ENCODE data around the gene ESCO1.
"Not testable (repeated sequence)": the region's sequence is repeated elsewhere in the genome, so short reads cannot be mapped to it uniquely, and the experiment has no call there.

ESCO1 gene

DNA sequence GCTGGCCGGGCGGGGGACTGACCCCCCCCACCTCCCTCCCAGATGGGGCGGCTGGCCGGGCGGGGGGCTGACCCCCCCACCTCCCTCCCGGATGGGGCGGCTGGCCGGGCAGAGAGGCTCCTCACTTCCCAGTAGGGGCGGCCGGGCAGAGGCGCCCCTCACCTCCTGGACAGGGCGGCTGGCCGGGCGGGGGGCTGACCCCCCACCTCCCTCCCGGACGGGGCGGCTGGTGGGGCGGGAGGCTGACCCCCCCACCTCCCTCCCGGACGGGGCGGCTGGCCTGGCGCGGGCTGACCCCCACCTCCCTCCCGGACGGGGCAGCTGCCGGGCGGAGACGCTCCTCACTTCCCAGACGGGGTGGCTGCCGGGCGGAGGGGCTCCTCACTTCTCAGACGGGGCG, 8.1 kb downstream of the ESCO1 start:
- DNase-seq (ENCODE audit: low read depth) = not testable (repeated sequence)

DNA sequence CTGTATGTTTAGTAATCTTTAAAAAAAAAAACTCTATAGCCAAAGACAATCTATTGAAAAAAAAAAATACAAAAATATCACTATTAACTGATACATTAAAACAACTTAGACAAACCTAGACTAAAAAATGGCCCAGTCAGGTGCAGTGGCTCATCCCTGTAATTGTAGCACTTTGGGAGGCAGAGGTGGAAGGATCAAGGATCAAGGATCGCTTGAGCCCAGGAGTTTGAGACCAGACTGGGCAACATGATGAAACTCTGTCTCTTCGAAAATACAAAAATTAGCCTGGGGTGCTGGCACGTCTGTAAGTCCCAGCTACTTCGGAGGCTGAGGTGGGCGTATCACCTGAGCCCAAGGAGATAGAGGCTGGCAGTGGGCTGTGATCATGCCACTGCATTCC, 16.1 kb downstream of the ESCO1 start:
- DNase-seq (ENCODE audit: low read depth) = no peak

DNA sequence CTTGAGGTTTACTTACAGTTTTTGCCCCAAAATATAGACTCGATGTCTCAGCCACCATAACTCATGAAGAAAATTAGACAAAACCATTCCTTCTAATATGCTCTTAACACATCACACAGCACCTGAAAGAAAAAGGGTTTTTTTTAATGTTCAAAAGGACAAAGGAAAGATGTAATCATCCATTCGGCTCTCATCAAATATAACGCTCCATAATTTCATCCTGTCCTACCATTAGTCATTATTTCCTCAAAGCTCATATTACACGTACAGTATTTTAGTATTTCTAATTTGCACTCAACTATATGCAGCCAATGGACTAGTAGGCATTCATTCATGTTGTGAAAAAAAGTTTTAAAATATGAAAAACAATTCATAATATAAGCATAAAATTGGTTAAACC, 24.8 kb downstream of the ESCO1 start:
- DNase-seq (ENCODE audit: low read depth) = no peak

DNA sequence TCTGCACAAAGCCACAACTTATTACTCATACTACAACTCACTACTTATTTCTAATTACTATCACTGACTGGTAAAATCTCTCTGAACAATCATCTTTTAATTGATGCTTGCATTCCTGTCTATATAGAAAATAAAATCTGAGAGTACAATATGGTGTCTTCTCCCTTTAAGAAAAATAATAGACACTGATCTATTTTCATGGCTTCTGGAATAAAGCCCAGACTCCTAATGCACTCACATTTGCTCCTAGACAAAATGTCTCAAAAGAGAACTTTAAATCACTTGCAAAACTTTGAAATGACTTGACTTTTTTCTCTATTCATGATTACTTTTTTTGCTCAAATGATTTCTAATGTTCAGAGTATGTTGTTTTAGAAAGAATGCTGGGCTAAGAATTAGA, 28.7 kb downstream of the ESCO1 start:
- DNase-seq (ENCODE audit: low read depth) = no peak

DNA sequence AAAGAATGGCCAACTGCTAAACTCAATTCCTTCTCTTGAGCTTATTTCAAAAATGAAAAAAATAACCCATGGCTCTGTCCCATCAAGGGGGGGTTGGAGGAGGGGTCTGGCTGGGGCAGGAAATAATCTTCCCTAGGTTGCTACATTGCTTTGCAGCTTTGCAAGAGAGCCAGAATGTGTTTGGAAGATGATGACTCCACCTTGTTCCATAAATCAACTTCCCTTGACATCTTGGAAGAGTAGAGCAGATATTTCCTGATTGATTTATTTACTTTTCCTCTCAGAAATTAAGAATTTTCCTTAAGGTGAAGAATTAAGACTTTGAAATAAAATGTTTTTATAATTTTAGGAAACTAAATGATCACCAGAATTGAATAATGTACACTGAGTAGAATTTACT, 41.3 kb downstream of the ESCO1 start:
- DNase-seq (ENCODE audit: low read depth) = no peak

DNA sequence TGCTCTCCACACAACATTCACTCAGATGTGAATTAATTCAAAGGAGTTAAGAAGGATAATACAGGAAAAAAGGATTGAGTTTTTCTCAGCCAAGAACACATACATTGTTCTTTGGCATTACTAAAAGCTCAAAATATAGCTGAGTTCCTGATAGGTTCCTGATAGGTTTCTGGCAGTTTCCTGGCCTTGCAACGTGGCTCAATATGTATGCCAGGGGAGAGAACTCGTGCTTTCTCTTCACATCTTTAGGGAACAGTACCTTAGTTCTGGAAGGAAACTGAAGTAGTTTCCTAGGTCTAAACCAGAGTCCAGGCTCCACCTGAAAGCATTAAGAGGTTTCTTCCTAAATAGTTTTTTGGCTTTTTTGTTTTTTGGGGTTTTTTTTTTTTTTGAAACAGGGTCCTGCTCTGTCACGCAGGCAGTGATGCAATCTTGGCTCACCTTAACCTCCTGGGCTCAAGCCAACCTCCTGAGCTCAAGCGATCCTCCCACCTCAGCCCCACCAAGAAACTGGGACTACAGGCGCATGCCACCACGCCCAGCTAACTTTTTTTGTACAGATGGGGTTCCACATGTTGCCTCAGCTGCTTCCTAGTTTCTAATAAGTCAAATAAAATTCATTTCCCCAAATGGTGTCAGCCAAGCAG, 42.8 kb downstream of the ESCO1 start:
- no peak for DNase-seq (ENCODE audit: low read depth)

DNA sequence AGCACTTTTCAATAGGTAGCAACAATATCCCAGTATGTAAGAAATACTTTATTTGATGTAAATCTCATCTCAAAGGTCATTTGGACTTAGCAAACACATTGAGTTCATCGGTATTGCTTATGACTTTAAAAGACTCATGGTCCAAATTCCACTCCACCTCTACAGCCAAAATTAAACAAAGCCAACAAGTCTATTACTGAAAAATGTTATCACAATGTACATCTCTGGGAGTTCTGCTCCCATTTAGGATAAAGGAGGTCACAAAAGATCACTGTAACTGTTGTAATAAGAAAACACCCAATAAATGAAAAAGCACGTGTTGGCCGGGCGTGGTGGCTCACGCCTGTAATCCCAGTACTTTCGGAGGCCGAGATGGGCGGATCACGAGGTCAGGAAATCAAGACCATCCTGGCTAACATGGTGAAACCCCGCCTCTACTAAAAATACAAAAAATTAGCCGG, 50.0 kb downstream of the ESCO1 start:
- no peak for DNase-seq (ENCODE audit: low read depth)

DNA sequence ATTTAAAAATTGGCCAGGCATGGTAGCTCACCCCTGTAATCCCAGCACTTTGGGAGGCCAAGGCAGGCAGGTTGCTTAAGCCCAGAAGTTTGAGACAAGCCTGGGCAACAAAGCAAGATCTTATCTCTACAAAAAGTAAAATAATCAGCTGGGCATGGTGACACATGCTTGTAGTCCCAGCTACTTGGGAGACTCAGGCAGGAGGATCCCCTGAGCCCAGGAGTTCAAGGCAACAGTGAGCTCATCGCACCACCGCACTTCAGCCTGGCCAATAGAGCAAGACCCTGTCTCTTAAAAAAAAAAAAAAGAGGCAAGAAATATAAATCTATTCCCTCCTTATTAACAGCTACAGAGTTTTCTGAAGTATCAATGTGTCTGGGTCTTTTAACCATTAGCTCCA, 51.9 kb downstream of the ESCO1 start:
- no peak for DNase-seq (ENCODE audit: low read depth)

DNA sequence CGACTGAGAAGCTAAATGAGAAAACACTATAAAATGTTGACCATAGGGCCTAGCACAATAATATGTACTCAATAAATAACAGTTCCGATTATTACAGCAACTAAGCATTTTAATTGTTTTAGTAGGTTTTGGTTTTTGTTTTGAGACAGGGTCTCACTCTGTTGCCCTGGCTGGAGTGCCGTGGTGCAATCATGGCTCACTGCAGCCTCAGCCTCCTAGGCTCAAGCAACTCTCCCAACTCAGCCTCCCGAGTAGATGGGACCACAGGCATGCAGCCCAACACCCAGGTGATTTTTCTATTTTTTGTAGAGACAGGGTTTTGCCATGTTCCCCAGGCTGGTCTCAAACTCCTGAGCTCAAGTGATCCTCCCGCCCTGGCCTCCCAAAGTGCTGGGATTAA, 54.1 kb downstream of the ESCO1 start:
- no peak for DNase-seq (ENCODE audit: low read depth)

DNA sequence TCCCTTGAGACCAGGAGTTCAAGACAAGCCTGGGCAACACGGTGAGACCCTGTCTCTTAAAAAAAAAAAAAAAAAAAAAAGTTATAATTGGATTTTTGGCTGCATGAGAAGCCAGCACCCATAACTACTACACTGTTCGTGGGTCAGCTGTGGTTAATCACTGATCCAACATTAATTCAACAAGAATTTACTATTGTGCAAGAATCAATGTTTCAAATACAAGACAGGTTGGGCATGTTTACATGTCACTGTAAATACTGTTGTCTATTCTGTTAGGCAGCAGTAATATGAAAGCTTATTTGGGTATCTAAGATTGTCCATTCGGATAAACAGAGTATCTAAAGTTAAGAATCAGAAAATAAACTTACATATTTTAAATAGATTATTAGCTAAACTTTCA, 62.3 kb downstream of the ESCO1 start:
- DNase-seq (ENCODE audit: low read depth) = no peak

DNA sequence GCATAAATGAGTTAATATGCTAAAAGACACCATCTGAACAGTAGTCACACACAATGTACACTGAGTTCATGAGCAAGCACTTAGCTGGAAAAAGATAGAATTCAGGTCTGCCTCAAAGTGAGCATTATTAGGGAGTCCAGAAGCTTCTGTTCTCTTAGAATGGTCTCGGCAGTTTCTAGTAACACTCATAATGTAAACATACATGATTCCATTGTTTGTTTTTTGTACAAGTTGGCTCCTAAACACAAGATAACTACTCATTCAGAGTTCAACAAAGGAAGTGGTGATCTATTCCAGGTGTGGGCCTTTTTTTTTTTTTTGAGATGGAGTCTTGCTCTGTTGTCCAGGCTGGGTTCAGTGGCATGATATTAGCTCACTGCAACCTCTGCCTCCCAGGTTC, 66.2 kb downstream of the ESCO1 start:
- DNase-seq (ENCODE audit: low read depth) = no peak

DNA sequence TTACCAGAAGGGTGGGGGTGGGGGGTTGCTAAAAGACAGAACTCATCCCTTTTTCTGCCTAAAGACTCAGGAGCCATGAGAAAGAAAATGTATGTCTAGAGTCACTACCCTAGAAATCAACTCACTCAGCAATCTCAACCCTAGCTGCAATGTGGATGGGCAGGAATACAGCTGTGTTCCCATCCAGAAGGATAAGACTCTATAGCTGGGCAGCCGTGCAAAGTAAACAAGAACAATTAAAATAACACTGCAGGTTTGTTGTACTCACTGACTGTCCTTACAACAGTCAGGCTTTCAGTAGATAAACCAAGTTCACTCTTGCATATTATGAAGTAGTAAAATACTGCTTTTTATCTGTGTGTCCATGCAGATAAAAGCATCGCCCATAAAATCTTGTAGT, 74.0 kb downstream of the ESCO1 start:
- no peak for DNase-seq (ENCODE audit: low read depth)

DNA sequence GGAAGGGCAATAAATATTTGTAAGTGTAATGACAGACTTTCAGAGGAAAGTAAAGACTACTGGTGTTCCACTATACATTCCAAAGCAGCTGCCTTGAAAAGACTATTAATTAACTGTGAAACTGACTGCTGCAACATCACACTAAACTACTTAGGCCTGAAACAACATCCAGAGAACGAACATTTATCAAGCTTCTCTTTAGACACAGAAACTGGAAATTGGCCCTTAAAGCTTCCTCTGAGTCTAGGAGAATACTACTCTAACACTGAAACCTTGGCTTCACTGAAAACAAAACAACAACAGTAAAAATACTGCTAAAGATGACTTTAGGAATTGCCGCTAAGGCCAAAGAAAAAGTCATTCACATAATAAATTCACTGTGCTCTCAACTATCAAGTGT, 74.6 kb downstream of the ESCO1 start:
- DNase-seq (ENCODE audit: low read depth) = no peak

DNA sequence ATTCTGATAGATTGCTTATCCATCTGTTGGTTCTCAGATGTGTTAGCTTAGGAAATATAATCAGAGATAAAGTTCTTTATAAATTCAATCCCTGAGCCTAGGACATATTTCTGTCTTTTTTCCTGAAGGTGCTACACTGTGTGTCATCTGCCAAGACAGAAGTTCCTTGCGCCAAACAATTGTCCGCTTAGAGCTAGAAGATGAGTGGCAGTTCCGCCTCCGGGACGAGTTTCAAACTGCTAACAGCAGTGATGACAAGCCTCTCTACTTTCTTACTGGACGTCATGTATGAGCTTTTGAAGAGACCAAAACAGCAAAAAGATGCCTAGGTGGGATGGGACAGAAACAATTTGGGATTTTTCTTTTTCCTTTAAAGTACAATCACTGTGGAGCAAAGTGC, 78.0 kb downstream of the ESCO1 start:
- DNase-seq (ENCODE audit: low read depth) = no peak

DNA sequence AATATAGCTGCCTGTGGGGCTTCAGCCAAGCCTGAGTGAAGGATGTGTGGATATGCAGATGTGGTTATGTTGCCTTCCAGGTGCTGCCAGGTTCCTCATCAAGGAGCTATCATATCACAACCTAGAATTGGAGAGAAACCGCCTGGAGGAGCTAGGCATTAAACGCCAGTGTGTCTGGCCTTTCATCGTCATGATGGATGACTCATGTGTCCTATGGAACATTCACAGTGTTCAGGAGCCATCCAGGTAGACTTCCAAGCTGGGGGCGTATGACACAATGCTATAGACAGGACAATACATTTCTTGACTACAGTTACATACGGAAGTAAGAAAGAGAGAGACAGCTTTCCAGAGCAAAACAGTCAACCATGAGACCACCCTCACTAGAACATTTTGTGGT, 86.8 kb downstream of the ESCO1 start:
- no peak for DNase-seq (ENCODE audit: low read depth)

DNA sequence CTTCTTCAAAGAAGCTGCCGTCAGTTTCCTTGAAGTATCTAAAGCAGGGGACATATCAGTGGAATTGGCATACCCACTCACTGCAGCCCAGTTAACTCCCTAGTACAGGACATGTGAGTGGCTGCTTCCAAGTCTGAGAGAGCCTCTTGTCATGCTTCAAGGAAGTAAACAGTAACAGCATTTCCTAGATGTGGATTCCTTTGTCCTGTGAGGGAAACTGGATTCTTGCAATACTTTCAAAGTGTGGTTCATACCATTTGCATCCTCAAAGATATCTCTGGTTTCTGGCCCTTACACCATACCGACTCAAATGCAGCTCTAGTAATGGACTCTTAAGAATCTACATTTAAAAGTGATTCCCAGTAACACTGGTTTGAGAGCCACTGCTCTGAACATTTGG, 87.2 kb downstream of the ESCO1 start:
- no peak for DNase-seq (ENCODE audit: low read depth)

DNA sequence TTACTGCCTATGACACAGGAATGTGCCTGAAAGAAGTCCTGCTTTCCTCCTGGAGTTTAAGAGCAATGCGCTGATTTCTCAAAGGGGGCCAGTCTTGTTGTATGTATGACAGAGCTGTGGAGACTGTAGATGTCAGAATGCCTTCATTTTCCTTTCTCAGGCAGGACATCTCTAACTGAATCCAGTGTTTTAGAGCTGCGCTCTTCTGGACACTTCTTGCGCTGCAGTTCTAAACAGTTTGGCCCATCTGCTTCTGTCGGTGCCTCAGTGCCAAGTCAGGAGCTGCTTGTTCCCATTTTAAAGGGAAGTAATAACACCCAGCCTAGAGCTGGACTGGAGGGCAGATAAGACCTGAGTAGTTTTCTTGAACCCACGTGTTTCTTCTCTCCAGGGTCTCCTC, 91.4 kb downstream of the ESCO1 start:
- DNase-seq (ENCODE audit: low read depth) = no peak

DNA sequence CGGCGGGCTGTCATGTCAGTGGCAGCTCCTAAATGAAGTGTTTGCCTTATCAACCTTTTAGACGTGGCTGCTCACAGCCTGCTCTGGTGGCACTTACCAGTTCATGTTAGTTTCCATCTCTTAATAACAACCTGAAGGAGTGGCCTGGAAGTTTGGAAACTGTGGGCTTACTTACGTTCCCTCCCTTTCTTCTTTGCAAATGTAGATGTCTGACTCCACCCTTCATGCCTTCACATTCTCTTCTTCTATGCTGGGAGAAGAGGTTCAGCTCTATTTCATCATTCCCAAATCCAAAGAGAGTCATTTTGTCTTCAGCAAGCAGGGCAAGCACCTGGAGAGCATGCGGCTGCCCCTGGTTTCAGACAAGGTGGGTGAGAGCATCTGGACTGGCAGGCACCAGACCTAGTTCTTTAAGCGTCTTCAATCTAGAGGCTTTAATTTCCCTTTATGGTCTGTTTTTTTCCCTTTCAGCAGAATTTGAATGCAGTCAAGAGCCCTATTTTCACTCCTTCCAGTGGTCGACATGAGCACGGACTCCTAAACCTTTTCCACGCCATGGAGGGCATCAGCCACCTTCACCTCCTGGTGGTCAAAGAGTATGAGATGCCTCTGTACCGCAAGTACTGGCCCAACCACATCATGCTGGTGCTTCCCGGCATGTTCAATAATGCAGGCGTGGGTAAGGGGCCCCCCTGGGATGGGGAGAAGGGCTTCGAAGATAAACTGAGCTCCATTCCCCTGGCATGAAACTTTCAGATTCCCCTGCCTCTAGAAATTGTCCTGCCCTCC, 92.4 kb downstream of the ESCO1 start:
- no peak for DNase-seq (ENCODE audit: low read depth)

DNA sequence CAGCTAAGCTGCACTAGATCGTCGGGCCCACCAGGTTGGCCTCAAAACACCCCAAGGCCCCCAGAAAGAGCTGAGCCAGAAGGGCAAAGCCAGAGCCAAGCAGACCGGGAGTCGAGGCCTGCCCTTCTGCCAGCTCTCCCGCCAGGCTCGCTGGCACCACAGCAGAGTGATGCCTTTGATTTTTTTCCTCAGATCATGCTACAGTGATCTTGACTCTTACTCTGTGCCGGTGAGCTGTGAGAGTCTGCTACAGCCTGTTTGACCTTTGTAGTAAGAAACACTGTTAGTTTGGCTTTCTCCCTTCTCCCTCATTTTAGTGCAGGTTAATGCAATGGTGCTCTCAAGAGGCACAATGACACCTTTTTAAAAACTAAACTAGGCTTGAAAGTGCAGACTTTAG, 97.8 kb downstream of the ESCO1 start:
- DNase-seq (ENCODE audit: low read depth) = no peak

DNA sequence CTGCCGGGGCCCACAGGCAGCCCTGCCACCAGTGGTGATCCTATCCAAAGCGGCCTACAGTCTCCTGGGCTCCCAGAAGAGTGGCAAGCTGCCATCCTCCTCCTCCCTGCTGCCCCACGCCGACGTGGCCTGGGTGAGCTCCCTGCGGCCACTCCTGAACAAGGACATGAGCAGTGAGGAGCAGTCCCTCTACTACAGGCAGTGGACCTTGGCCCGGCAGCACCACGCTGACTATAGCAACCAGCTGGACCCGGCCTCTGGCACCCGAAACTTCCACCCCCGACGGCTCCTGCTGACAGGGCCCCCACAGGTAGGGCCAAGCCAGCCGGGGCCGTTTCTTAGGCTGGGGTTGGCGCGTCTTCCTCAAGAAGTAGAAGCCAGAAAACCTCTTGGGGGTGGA, 100.5 kb downstream of the ESCO1 start:
- no peak for DNase-seq (ENCODE audit: low read depth)

DNA sequence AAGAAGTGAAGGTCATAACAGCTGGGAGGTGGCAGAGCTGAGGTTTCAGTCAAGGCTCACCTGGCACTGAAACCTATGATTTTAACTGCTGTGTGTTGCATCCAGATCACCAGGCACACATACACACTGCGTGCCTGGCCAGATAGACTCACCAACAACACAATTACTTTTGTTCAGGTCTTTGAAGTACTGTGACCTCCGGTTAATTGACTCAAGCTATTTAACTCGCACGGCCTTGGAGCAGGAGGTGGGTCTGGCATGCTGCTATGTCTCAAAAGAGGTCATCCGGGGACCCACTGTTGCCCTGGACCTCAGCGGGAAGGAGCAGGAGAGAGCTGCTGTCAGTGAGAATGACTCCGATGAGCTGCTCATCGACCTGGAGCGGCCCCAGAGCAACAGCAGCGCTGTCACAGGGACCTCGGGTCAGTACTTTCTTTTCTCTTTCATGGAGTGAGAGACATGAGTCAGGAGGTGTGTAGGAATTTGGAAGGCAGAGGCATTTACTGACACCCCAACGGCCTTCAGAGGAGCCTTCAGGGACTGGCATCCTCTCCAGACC, 104.1 kb downstream of the ESCO1 start:
- DNase-seq (ENCODE audit: low read depth) = no peak

DNA sequence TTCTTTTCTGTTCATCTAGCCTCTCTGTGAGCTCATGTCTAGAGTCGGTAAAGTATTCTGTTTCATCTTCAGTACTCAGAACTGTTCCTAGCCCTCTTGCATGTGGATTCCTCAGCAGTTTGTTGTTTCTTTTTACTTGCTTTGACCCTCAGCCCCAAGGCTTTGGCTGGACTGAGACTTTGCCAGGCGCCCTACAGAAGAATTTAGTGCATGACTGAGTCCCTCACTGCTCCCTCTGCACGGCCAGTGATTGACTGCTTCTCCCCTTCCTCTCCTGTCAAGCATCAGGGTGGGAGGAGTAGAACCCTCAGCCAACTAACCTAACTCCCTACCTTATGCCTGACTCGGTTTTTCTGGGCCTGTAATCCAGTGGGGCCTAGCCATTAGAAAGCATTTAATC, 109.8 kb downstream of the ESCO1 start:
- no peak for DNase-seq (ENCODE audit: low read depth)

DNA sequence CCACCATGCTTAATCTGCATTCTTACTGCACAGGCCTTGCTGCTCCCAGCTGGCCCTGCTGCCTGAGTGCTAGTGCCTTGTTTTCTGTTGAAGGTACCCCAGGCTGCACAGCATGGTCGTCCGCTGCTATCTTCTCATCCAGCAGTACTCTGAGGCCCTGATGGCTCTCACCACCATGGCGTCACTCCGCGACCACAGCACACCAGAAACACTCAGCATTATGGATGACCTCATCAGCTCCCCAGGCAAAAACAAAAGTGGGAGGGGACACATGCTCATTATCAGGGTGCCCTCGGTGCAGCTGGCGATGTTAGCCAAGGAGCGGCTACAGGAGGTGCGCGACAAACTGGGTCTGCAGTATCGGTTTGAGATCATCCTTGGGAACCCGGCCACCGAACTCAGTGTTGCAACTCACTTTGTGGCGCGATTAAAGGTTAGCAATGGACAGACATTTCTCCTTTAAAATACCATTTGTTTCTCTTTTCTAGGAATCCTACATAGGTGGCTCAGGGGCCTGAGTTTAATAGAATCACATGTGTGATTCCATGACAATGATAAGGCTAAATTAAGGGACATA, 110.5 kb downstream of the ESCO1 start:
- no peak for DNase-seq (ENCODE audit: low read depth)

Measured in T-helper 22 cell (primary cell).